GM12878 (cell line): Measurements from ENCODE around the gene FAM20A. TPM values are rescaled to one million over a fixed set of nuclear protein-coding genes. Genes with fewer than 3 reads are reported as not detected.

Experiments
- SIX5 ChIP-seq: IDR thresholded peaks from 2 replicates; pipeline ENCODE4 v1.6.1; 2011; ENCODE audit warnings: mild to moderate bottlenecking, low read depth, low read length, moderate library complexity; ENCODE audit not compliant: severe bottlenecking
- polyA plus RNA-seq, 11 experiments: library from polyadenylated mRNA; depleted of rRNA in 4 of 11; unstranded in 6 of 11; stranded (reverse) in 5 of 11; fragments of >200 nt; fragmentation: Nextera tagmentation in 4 of 11; fragmentation: Illumina TruSeq in 1 of 11; extraction: Ambion mirVana in 4 of 11; extraction: Trizol in 1 of 11; gene quantifications; 1 replicate in 1 of 11; 2 replicates in 10 of 11; pipeline versions ENCODE4 v1.2.1 to v1.2.3, GENCODE V29; 2011 to 2016; ENCODE audit warnings: inconsistent platforms in 2 of 11, missing spikeins in 2 of 11, low read depth in 1 of 11
- total RNA-seq, 4 experiments: library from RNA; depleted of rRNA in 3 of 4; stranded (reverse); fragments of >200 nt in 3 of 4; fragmentation: Illumina TruSeq in 1 of 4; extraction: Trizol in 1 of 4; gene quantifications; 2 replicates each; pipeline versions ENCODE4 v1.2.1 to v1.2.3, GENCODE V29; 2013 to 2021
- TF ChIP-seq, protein P1 (sequence below): IDR thresholded peaks from 2 replicates; pipeline ENCODE4 v1.6.1; 2012; ENCODE audit warnings: improper control_type of control experiment, low read depth, low read length; ENCODE audit not compliant: insufficient replicate concordance
- TF ChIP-seq, protein P2 (sequence below): fragments of 450-650 bp; IDR thresholded peaks from 2 replicates; pipeline ENCODE4 v1.6.1; 2016; ENCODE audit warnings: mild to moderate bottlenecking, moderate library complexity, borderline replicate concordance

Gene FAM20A
- total and polyA plus RNA-seq, 10 of the 15 experiments (the other 5 are each of a cell fraction or from before 2014, with no cell fraction given), result 0.13 TPM; not detected in 9

DNA sequence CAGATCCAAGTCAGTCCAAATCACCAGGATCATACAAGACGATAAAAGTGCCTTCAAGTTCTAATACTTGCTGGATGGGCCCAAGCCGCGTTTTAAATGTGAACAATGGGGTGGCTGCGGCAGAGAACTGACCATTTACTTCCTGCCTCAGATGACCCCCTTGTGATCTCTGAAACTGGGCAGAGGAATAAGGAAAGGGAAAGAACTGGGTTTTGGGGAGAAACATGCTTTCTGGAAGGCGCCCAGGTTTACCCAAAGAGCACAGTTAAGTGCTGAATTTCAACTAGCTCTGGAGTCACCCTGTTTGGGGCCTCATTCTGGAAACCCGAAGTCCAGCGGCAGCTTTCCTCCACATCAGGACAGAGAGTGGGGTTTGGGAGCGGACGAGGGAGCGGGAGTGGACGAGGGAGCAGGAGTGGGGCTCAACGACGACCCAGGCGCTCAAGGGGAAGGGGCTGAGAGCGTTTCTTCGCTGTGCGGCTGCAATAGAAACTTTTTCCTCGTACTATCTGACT is 1.6 kb downstream of the FAM20A start (continued):
- TF ChIP-seq, protein P1, sequence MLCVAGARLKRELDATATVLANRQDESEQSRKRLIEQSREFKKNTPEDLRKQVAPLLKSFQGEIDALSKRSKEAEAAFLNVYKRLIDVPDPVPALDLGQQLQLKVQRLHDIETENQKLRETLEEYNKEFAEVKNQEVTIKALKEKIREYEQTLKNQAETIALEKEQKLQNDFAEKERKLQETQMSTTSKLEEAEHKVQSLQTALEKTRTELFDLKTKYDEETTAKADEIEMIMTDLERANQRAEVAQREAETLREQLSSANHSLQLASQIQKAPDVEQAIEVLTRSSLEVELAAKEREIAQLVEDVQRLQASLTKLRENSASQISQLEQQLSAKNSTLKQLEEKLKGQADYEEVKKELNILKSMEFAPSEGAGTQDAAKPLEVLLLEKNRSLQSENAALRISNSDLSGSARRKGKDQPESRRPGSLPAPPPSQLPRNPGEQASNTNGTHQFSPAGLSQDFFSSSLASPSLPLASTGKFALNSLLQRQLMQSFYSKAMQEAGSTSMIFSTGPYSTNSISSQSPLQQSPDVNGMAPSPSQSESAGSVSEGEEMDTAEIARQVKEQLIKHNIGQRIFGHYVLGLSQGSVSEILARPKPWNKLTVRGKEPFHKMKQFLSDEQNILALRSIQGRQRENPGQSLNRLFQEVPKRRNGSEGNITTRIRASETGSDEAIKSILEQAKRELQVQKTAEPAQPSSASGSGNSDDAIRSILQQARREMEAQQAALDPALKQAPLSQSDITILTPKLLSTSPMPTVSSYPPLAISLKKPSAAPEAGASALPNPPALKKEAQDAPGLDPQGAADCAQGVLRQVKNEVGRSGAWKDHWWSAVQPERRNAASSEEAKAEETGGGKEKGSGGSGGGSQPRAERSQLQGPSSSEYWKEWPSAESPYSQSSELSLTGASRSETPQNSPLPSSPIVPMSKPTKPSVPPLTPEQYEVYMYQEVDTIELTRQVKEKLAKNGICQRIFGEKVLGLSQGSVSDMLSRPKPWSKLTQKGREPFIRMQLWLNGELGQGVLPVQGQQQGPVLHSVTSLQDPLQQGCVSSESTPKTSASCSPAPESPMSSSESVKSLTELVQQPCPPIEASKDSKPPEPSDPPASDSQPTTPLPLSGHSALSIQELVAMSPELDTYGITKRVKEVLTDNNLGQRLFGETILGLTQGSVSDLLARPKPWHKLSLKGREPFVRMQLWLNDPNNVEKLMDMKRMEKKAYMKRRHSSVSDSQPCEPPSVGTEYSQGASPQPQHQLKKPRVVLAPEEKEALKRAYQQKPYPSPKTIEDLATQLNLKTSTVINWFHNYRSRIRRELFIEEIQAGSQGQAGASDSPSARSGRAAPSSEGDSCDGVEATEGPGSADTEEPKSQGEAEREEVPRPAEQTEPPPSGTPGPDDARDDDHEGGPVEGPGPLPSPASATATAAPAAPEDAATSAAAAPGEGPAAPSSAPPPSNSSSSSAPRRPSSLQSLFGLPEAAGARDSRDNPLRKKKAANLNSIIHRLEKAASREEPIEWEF, result no peak
- TF ChIP-seq, protein P2, sequence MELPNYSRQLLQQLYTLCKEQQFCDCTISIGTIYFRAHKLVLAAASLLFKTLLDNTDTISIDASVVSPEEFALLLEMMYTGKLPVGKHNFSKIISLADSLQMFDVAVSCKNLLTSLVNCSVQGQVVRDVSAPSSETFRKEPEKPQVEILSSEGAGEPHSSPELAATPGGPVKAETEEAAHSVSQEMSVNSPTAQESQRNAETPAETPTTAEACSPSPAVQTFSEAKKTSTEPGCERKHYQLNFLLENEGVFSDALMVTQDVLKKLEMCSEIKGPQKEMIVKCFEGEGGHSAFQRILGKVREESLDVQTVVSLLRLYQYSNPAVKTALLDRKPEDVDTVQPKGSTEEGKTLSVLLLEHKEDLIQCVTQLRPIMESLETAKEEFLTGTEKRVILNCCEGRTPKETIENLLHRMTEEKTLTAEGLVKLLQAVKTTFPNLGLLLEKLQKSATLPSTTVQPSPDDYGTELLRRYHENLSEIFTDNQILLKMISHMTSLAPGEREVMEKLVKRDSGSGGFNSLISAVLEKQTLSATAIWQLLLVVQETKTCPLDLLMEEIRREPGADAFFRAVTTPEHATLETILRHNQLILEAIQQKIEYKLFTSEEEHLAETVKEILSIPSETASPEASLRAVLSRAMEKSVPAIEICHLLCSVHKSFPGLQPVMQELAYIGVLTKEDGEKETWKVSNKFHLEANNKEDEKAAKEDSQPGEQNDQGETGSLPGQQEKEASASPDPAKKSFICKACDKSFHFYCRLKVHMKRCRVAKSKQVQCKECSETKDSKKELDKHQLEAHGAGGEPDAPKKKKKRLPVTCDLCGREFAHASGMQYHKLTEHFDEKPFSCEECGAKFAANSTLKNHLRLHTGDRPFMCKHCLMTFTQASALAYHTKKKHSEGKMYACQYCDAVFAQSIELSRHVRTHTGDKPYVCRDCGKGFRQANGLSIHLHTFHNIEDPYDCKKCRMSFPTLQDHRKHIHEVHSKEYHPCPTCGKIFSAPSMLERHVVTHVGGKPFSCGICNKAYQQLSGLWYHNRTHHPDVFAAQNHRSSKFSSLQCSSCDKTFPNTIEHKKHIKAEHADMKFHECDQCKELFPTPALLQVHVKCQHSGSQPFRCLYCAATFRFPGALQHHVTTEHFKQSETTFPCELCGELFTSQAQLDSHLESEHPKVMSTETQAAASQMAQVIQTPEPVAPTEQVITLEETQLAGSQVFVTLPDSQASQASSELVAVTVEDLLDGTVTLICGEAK, result no peak
- no peak for TF ChIP-seq SIX5
- TF ChIP-seq, all 136 proteins: peak for 0
